HEK293 (cell line): ENCODE results near the gene C12orf42.

Source experiments
- ATF2 ChIP-seq: fragments of 450-650 bp; formaldehyde crosslinking; IDR thresholded peaks from 2 replicates; pipeline ENCODE4 v1.5.1; 2016; ENCODE audit warnings: missing biosample characterization, missing genetic modification characterization, low read depth
- CTCF ChIP-seq: fragments of 450-650 bp; formaldehyde crosslinking; IDR thresholded peaks from 2 replicates; pipeline ENCODE4 v1.5.1; 2016; ENCODE audit warnings: missing biosample characterization, missing genetic modification characterization
- EGR2 ChIP-seq: fragments of 450-650 bp; formaldehyde crosslinking; IDR thresholded peaks from 2 replicates; pipeline ENCODE4 v1.5.1; 2016; ENCODE audit warnings: low read depth, missing biosample characterization, missing genetic modification characterization
- INSM2 ChIP-seq: fragments of 450-650 bp; formaldehyde crosslinking; IDR thresholded peaks from 2 replicates; pipeline ENCODE4 v1.5.1; 2016; ENCODE audit warnings: missing biosample characterization, missing genetic modification characterization
- REST ChIP-seq: fragments of 450-650 bp; formaldehyde crosslinking; IDR thresholded peaks from 2 replicates; pipeline ENCODE4 v1.5.1; 2016; ENCODE audit warnings: missing biosample characterization, missing genetic modification characterization
- SALL2 ChIP-seq: fragments of 450-650 bp; formaldehyde crosslinking; IDR thresholded peaks from 2 replicates; pipeline ENCODE4 v1.5.0; 2017; ENCODE audit warnings: missing biosample characterization, mild to moderate bottlenecking, missing genetic modification characterization, borderline replicate concordance
- WT1 ChIP-seq: fragments of 450-650 bp; formaldehyde crosslinking; IDR thresholded peaks from 2 replicates; pipeline ENCODE4 v1.5.1; 2016; ENCODE audit warnings: missing biosample characterization, missing genetic modification characterization
- ZBTB21 ChIP-seq: fragments of 450-650 bp; formaldehyde crosslinking; IDR thresholded peaks from 2 replicates; pipeline ENCODE4 v1.5.1; 2017; ENCODE audit warnings: missing biosample characterization, missing genetic modification characterization
- TF ChIP-seq, protein P1 (sequence below): fragments of 450-650 bp; formaldehyde crosslinking; IDR thresholded peaks from 2 replicates; pipeline ENCODE4 v1.5.1; 2016; ENCODE audit warnings: missing biosample characterization, missing genetic modification characterization, borderline replicate concordance

DNA sequence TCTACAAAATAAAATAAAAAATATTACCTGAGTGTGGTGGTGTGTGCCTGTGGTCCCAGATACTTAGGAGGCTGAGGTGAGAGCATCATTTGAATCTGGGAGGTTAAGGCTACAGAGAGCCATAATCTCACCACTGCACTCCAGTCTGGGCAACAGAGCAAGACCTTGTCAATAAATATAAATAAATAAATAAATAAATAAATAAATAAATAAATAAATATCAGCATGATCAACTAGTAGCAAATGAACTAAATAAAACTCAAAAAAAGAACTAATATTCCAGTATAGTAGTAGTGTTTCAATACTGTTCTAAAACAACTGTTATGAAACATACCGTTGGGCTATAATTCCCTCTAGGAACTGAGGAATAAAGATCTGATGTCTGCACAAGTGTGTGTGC, 74.4 kb downstream of the C12orf42 start:
- no peak for TF ChIP-seq CTCF (tag by site-specific recombination)
- no peak for TF ChIP-seq INSM2
- no peak for TF ChIP-seq ZBTB21
- TF ChIP-seq WT1 (tag by site-specific recombination), result no peak
- no peak for TF ChIP-seq ATF2 (tag by site-specific recombination)
- TF ChIP-seq EGR2 (tag by site-specific recombination), result no peak
- TF ChIP-seq, protein P1, sequence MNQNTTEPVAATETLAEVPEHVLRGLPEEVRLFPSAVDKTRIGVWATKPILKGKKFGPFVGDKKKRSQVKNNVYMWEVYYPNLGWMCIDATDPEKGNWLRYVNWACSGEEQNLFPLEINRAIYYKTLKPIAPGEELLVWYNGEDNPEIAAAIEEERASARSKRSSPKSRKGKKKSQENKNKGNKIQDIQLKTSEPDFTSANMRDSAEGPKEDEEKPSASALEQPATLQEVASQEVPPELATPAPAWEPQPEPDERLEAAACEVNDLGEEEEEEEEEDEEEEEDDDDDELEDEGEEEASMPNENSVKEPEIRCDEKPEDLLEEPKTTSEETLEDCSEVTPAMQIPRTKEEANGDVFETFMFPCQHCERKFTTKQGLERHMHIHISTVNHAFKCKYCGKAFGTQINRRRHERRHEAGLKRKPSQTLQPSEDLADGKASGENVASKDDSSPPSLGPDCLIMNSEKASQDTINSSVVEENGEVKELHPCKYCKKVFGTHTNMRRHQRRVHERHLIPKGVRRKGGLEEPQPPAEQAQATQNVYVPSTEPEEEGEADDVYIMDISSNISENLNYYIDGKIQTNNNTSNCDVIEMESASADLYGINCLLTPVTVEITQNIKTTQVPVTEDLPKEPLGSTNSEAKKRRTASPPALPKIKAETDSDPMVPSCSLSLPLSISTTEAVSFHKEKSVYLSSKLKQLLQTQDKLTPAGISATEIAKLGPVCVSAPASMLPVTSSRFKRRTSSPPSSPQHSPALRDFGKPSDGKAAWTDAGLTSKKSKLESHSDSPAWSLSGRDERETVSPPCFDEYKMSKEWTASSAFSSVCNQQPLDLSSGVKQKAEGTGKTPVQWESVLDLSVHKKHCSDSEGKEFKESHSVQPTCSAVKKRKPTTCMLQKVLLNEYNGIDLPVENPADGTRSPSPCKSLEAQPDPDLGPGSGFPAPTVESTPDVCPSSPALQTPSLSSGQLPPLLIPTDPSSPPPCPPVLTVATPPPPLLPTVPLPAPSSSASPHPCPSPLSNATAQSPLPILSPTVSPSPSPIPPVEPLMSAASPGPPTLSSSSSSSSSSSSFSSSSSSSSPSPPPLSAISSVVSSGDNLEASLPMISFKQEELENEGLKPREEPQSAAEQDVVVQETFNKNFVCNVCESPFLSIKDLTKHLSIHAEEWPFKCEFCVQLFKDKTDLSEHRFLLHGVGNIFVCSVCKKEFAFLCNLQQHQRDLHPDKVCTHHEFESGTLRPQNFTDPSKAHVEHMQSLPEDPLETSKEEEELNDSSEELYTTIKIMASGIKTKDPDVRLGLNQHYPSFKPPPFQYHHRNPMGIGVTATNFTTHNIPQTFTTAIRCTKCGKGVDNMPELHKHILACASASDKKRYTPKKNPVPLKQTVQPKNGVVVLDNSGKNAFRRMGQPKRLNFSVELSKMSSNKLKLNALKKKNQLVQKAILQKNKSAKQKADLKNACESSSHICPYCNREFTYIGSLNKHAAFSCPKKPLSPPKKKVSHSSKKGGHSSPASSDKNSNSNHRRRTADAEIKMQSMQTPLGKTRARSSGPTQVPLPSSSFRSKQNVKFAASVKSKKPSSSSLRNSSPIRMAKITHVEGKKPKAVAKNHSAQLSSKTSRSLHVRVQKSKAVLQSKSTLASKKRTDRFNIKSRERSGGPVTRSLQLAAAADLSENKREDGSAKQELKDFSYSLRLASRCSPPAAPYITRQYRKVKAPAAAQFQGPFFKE (tag by site-specific recombination), result no peak
- no peak for TF ChIP-seq SALL2 (tag by site-specific recombination)
- TF ChIP-seq REST, result no peak
